AG04449 (cell line): ENCODE results near the gene CYSLTR2.

ENCODE experiments used
- CTCF ChIA-PET: fragments of 350-600 bp; formaldehyde crosslinking; extraction: SDS; loops from one replicate; lab custom pipeline; 2021; ENCODE audit warnings: antibody characterized with exemption; lab: Yijun Ruan, JAX
- POLR2A ChIA-PET: fragments of 400-600, 350-600 bp; formaldehyde crosslinking; extraction: SDS; loops from one replicate; lab custom pipeline; 2020; ENCODE audit warnings: antibody characterized with exemption, inconsistent platforms; lab: Yijun Ruan, JAX
- DNase-seq: peaks from one replicate; pipeline ENCODE4 v3.0.0-alpha.2; 2010; ENCODE audit warnings: low read depth, low spot score
- H3K4me3 ChIP-seq: 2 replicates; pipeline ENCODE4 v1.5.1; 2011; ENCODE audit warnings: low read depth, mild to moderate bottlenecking, control low read depth, low read length
- TF ChIP-seq, protein P1 (sequence below): IDR thresholded peaks from one replicate; pipeline ENCODE4 v1.5.1; 2011; ENCODE audit warnings: mild to moderate bottlenecking, moderate library complexity, low read length, control low read depth, inconsistent platforms; ENCODE audit not compliant: insufficient read depth; ENCODE audit errors: missing control alignments

The CYSLTR2 gene

DNA sequence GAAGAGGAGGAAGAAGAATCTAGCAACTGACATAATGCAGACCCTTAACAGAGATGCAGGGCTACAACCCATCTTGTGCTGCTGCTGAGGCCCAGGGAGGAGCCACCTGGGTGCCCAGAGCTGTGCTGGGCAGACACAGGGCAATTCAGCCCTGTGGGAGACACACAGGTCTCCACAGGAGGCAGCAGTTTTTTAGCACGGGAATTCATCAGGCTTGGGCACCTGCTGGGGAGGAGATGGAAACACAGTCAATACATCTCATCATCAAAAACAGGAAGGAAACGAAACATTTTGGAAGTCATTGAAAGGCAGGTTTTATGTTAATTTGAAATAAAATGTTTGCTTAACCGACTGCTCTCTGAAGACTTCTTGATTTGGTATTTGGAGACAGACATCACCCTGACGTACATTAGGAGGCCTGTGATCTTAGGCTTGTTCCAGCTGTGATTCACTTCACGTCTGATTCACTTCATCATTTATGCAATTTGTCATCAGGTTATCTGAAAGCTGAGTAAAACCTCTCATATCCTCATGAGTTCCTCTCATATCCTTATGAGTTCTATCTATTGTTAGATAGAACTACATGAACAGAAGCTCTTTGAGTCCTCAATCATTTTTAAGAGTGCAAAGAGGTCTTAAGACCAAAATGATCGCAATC lies 77.4 kb downstream of the CYSLTR2 start:
- no peak for DNase-seq
- TF ChIP-seq, protein P1, sequence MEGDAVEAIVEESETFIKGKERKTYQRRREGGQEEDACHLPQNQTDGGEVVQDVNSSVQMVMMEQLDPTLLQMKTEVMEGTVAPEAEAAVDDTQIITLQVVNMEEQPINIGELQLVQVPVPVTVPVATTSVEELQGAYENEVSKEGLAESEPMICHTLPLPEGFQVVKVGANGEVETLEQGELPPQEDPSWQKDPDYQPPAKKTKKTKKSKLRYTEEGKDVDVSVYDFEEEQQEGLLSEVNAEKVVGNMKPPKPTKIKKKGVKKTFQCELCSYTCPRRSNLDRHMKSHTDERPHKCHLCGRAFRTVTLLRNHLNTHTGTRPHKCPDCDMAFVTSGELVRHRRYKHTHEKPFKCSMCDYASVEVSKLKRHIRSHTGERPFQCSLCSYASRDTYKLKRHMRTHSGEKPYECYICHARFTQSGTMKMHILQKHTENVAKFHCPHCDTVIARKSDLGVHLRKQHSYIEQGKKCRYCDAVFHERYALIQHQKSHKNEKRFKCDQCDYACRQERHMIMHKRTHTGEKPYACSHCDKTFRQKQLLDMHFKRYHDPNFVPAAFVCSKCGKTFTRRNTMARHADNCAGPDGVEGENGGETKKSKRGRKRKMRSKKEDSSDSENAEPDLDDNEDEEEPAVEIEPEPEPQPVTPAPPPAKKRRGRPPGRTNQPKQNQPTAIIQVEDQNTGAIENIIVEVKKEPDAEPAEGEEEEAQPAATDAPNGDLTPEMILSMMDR = no peak
- CTCF ChIA-PET = interaction anchor here (1.3 to 2.4 kb wide), 3 partner anchors 10 to 18 kb away, joined by 3 to 11 read pairs (median 9); no protein-coding TSS in a partner anchor
- no peak overlapping the region for H3K4me3 ChIP-seq
- POLR2A ChIA-PET = no interaction called here

DNA sequence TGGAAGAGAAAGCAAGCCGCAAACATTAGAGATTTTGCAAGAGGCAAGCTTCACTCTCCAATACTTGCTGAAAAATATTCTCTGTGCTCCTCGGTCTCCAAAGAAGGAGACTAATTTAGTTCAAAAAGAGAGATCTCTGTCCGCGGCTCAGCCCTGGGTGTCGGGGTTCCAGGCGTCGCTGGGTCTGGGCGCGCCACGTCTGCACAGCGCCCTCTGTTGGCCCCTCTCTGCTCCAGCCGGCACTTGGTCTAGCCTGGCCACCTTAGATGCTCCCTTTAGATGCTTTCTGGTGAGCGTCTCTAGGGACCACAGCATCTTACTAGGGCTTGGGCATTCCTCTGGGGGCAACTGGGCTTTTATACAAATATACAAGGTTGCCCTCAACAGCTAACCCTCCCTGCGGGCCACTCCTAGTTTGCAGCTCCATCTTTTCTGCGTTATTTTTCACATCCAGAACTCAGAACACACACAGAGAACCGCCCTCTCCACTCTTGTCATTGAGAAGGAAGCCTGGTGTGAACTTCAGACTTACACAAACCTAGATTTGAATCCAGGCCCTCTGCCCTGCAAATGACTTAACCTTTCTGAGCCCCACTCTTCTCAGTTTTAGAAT lies 78.3 kb downstream of the CYSLTR2 start:
- TF ChIP-seq, protein P1 = peak; percentile 56
- POLR2A ChIA-PET = no interaction called here
- no peak overlapping the region for H3K4me3 ChIP-seq
- DNase-seq = no peak
- CTCF ChIA-PET = interaction anchor here (1.0 to 2.4 kb wide), 5 partner anchors 11 to 135 kb away, joined by 3 to 11 read pairs (median 5); no protein-coding TSS in a partner anchor

DNA sequence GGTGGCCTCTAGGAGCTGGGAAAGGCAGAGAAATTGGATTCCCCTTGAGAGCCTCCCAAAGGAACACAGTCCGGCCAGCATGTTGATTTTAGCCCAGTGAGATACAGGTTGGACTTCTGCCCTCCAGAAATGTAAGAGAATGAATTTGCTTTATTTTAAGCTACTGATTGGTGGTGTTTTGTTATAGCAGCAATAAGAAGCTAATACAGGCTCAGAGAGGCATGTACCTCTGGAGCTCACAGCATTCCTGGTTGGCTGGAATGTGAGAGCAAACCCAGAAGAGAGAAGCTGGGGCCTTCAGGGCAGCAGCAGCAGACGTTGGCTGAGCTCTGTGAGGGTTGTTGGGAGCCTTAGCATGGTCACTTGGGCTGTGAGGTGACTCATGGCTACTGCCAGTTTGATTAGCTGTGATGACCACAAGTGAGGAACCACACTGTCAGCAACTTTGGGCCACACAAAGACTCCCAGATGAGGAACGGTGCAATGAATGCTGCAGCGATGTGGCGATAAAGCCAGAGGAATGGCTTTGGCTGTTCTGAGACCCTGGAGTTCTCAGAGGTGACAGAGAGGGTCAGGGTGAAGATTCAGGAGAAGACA lies 80.1 kb downstream of the CYSLTR2 start:
- POLR2A ChIA-PET = no interaction called here
- DNase-seq = no peak
- H3K4me3 ChIP-seq = no peak overlapping the region
- CTCF ChIA-PET = interaction anchor here (1.5 kb wide), 1 partner anchor 16 kb away, joined by 3 read pairs; no protein-coding TSS in a partner anchor
- TF ChIP-seq, protein P1 = no peak

DNA sequence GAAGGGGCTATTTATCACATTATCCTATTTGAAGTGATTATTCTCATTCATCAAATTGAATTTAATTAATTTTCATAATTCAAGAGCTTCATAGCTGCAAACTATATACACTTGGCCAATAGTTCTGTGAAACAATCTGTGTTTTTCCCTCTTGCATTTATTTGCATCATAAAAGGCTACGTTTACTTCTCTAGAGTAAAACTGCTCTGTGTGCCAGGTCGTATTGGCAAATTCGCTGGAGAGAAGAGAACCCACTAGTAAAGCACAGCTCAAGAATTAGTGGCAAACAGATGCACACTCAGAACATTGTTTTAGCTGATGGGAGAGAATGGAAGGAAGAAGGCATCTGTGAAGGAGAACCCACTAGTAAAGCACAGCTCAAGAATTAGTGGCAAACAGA lies 81.8 kb downstream of the CYSLTR2 start:
- TF ChIP-seq, protein P1 = no peak
- POLR2A ChIA-PET = no interaction called here
- CTCF ChIA-PET = no interaction called here
- DNase-seq = no peak
- no peak overlapping the region for H3K4me3 ChIP-seq

DNA sequence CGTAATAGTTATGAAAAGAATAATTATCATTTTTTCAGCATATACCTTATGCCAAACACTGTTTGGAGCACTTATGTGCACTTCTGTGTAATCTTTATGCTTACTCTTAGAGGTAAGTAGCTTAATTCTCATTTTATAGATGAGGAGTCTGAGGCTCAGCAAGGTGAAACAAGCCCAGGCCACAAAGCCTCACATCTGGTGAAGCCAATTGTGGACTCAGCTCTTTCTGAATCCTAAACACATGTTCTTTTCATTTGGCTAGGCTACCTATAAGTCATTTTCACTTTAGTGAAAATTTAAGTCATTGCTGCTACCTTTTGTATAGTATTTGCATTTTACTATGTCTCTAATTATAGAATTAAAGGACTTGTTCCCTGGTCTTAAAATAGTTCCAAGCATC lies 84.0 kb downstream of the CYSLTR2 start:
- TF ChIP-seq, protein P1 = no peak
- ChIA-PET POLR2A (no interaction called here), CTCF (interaction anchor here (1.3 to 2.0 kb wide), 3 partner anchors 8 to 31 kb away, joined by 4 to 10 read pairs (median 4); no protein-coding TSS in a partner anchor)
- DNase-seq = no peak
- no peak overlapping the region for H3K4me3 ChIP-seq

DNA sequence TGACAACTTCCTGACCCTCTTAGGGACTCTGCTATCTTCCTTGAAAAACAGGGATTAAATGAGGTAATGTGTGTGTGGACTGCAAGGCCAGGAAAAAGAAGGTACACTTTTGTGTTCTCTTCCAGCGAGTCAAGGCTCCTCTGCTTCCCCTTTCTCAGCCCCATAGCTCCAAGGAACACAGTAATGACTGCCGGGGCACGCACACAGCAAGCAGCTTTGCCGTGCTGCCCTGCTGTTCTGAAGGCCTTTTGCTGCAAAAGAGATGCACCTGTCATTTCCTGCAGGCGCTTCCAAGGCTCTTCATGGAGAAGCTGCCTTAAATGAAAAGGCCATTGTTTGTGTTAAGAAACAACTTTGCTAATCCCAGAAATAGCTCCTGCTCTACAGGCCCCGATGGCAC lies 84.6 kb downstream of the CYSLTR2 start:
- H3K4me3 ChIP-seq = no peak overlapping the region
- ChIA-PET CTCF (interaction anchor here (2.0 kb wide), 1 partner anchor 12 kb away, joined by 10 read pairs; no protein-coding TSS in a partner anchor), POLR2A (no interaction called here)
- TF ChIP-seq, protein P1 = no peak
- no peak for DNase-seq
